ENCODE data around the gene SLC27A2.

The SLC27A2 gene

GRCh38 chr15:50244959-50245624 lies 63.1 kb downstream of the SLC27A2 start:
- no peak for DNase-seq

DNA sequence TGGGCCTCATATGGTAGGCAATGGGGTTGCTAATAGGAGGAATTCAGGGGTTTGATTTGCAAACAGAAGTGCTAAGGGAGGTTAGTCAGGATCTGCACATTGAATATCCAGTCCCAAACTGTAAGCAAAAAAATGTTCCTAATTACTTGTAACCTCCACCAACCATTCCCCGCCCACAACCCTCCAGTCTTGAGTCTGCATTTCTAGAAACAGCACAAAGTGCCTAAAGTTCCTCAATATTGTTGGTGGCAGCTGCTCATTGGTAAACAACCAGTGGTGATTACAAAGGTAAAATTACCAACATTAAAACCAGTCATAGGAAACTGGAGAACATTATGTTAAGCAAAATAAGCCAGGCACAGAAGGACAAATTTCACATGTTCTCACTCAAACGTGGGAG lies 64.6 kb downstream of the SLC27A2 start:
- DNase-seq = no peak

- no peak for DNase-seq
Observed at GRCh38 chr15:50247819-50248655, 66.0 kb downstream of the SLC27A2 start.

DNA sequence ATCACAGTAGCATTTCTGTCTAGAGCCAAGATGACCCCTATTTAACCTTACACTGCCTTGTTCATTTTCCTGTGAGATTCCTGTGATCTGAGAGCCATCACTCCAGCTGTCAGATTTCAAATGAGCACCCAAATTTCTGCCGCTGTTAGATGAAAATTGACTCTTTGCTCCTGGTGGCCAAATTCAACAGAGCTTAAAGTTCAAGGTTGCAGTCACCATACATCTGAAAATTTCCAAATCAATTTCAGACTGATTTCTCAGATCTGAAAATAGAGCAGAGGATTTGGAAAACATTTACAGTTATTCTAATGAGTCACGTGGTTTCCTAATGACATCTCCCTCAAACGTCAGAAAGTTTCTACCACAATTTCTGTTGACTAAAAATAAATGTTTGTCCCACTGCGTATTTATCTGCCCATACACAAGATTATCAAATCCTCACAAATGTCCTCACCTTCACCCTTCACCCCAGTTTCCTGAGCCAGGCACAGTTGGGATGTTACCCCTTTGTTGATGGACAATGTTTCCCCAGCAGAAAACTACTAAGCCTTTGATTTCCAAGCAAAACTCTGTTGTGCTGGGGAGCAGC lies 67.1 kb downstream of the SLC27A2 start:
- no peak for DNase-seq

DNA sequence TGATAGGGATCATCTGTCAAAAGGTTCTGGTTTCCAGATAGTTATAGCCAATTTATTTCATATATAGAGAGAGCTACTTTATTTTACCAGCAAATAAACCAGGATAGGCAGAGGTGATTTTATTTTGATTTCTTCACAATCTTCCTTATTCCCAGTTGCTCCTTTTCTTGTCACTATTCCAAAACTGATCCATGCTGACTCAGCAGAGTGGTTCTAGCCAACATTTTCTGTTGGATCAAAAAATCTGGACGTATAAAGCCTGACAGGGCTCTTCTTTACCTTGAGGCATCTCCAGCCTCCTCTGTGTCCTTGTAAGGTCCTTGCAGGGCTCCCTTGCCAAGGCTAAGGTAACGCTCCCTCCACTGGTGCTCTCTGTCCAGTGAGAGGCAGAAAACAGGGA lies 67.7 kb downstream of the SLC27A2 start:
- no peak for DNase-seq

- no peak for DNase-seq
Observed at GRCh38 chr15:50250760-50251394, 68.9 kb downstream of the SLC27A2 start.

DNA sequence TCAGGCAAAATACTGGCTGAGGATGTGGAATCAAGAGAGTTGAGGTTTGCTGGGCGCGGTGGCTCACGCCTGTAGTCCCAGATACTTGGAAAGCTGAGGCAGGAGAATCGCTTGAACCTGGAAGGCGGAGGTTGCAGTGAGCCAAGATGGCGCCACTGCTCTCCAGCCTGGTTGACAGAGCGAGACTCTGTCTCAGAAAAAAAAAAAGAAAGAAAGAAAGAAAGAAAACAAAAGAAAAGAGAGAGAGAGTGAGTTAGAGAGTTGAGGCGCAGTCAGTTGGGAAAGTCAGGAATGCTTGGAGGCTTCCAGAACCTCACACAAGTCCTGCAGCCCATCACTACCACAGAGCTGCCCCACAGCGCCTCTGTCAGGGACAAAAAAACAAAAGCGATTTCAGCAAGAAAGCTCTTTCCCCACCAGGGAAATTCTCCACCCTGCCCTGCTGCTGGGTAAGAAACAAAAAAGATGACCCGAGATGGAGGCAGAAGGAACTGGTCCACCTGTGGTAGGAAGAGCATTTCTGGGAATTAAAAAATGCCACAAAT lies 69.7 kb downstream of the SLC27A2 start:
- DNase-seq = no peak

DNA sequence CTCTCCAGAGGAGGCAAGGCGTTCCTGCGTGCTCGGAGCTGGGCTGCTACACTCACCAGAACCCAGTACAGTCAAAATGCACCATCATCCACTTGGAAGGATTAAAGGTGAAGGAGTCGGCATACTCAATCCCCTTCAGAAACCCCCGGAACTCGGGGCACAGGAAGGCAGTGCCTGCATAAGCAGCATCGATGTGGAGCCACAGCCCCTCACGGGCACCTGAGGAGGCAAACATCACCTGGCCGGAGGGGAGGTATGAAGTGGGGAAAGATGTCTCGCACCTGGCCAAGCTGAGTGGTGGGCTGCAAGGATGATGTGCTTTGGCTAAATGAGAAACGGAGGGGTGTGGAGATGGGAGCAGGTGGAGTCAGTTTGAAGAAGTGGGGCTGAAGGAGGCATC lies 70.6 kb downstream of the SLC27A2 start:
- DNase-seq = no peak

DNA sequence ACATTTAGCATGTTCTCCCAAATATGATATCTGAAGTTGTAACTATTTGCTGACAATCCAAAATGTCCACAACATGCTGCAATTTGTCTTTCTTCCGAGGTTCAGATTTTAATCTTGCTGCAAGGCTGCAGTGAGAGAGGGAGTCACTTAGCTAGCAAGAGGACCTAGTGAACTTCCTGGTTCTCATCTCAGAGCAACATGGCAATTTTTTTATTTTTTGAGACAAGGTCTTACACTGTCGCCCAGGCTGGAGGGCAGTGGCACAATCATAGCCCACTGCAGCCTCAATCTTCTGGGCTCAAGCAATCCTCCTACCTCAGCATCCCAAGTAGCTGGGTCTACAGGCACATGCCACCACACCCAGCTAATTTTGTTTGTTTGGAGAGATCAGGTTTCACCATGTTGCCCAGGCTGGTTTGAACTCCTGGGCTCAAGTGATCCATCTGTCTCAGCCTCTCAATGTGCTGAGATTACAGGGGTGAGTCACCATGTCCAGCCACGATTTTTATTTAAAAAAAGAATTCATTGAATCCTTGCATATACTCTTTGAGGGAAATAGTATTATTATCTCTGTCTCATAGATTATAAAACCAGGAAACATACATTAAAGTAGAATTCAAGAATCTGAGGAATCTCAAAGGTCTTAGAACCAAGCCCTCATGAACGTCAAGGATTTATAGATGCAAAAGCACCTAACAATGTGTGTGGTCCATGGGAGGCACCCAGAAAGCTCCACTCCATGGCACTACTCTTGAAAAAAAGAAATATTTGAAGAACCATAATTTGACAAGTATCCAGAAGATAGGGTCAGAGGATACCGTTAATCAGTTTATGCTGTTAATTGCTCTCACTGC lies 74.4 kb downstream of the SLC27A2 start:
- DNase-seq = no peak

DNA sequence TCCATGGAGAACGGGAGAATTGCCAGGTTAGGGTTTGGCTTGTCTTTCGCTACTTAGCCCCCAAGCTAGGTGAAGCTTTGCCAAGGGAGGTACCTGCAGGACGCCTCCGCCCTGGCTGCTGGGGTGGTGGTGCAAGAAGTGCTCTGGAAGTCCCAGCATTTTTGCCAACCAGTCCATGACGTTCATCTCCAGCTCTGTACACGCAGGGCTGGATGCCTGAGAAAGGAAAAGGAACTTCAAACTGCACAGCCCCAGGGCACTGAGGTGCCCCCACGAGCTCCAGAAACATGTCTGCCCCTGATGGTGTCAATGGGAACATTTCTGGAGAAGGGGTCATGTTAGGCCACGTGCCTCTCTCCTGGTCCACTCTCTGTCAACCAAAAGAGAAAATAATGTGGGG lies 75.3 kb downstream of the SLC27A2 start:
- no peak for DNase-seq

DNA sequence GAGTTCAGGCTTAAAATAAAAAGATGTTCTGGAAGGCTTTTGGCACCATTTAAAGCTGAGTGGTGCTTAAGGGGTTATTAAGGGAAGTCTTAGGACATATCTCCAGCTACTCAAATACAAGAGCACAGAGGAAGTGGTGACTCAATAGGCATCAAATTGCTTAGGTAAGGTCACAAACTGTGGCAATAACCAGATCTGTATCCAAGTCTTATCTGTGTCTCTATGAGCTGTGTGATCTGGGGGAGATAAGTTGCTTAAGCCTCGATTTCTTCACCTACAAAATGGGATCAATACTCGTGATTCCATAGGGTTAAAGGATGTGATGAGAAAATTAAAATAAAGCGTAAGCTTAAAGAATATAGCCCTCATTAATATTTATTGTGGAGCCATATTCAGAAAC lies 75.9 kb downstream of the SLC27A2 start:
- DNase-seq = no peak

DNA sequence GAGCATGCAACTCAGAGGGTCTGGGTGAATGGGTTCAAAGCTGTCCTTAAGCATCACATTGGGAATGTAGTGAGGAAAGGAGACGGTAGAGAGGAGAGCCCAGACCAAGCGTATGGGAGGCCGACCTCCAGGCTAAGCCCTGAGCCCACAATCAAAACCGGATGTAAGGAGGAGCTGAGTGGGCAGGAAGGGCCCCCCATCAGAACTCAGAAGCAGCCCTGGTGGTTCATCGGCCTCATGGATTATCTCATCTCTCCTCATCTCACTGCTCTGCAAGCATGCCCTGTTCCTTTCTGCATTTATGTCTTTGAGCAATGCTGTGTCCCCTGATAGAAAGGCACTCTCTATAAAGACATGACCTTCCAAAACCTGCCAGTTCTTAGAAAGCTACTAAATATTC lies 77.3 kb downstream of the SLC27A2 start:
- DNase-seq = no peak

- no peak for DNase-seq
Observed at GRCh38 chr15:50260969-50261496, 79.0 kb downstream of the SLC27A2 start.

DNA sequence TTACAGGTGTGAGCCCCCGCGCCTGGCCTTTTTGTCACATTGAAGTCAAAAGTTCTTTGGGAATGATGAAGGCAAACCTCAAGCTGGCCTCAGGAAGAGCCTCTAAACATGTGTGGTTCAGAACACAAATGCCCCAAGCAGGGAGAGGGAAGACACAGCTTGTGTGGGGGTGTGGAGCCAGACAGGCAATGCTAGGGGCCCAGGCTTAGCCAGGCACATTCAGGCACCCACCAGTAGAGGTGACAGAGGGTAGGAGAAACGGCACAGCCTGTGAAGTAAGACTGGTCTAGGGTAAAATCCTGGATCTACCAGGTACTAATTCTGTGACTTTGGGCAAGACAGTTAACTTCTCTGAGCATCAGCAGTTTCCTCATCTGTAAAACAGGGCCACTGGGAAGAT lies 80.0 kb downstream of the SLC27A2 start:
- DNase-seq = no peak

DNA sequence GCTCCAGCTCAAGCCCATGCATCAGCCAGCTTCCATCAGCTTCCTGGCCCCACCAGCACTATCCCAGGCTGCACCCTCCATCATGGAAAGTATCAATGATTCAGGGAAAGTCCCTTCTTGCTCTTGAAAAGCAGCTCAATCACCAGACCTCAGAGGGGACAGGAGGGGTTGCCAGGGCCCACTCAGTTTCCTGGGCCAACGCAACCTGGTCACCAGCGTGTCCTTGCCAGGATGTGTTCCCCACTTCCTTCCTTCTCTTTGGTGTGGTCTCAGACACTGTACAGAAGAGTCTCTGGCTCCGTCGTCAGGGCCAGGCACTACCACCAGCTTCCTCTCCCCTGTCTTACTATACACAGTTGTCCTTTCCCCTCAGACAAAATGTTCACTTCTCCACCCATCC lies 80.5 kb downstream of the SLC27A2 start:
- no peak for DNase-seq

DNA sequence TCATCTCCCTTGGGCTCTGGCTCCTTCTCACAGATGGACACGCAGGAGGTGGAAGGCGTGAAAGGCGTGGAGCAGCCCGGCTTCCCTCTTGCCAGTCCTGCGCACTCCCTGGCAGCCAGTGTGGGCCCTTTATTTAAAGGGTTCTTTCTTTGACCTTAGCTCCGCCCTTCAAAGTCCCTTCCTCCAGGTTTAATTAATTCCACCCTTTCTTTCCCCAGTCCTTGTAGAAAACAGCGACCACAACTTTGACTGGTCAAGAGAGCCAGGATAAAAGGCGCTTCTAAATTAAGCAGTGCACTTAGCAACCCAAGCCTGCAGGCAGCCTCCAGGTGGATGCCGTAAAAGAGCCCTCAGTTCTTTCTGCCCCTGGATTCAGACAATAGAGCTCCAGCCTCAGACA lies 83.6 kb downstream of the SLC27A2 start, which contains the start of gene HDC:
HDC (minus strand) TSS at position 107 of the 400 bp plus-strand sequence; CDS start at position 4, 103 bp downstream.
- DNase-seq = no peak

GRCh38 chr15:50267577-50267976 lies 85.6 kb downstream of the SLC27A2 start:
- DNase-seq = no peak

GRCh38 chr15:50275091-50275490 lies 93.1 kb downstream of the SLC27A2 start:
- DNase-seq = no peak

- DNase-seq = no peak
Observed at GRCh38 chr15:50275908-50276307, 93.9 kb downstream of the SLC27A2 start.

DNA sequence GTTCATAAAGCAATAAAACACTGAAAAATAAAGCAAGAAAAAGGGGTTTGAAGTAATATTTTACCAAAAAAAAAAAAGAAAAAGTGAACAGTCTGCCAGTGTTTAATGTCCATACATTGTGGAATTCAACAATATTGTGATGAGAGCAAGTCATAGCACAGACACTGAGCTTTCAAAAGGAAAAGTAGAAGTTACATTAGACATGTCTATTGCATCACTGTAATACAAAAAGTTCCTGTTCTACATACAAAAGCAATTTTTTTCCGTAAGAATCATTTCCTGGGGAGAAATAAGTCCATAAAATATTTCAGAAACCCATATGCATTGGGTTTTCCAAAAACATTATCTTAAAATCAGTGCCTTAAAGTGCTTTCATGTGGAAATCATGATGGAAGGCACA lies 95.4 kb downstream of the SLC27A2 start:
- no peak for DNase-seq

DNA sequence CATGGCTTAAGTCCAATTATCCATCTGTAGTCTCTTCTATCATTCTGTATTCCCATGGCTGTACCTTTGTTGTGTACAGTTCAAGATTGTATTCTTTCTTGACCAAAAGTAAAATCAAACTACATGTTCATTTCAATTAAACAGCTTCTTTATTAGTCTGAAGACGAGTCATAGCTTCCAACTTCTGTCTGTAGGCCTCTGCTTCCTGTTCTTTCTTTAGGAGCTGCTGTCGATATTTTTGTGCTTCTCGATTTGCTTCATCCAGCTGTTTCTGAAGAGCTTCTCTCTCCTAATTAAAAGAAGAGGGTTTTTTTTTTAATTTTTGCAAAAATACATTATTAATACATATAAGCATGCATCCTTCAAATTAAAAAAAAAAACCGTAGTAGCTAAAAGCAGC lies 96.5 kb downstream of the SLC27A2 start:
- no peak for DNase-seq

GRCh38 chr15:50280271-50280670 lies 98.3 kb downstream of the SLC27A2 start:
- no peak for DNase-seq

Data from left hindlimb (tissue), 1 donor.